HS-27A (cell line): ENCODE results near the gene GTF3C6.
"Not testable (repeated sequence)": the region's sequence is repeated elsewhere in the genome, so short reads cannot be mapped to it uniquely, and the experiment has no call there.

Experiments used
- DNase-seq: peaks from one replicate; pipeline ENCODE4 v3.0.0-alpha.2; 2012; ENCODE audit warnings: low read depth, missing footprints

The GTF3C6 gene

DNA sequence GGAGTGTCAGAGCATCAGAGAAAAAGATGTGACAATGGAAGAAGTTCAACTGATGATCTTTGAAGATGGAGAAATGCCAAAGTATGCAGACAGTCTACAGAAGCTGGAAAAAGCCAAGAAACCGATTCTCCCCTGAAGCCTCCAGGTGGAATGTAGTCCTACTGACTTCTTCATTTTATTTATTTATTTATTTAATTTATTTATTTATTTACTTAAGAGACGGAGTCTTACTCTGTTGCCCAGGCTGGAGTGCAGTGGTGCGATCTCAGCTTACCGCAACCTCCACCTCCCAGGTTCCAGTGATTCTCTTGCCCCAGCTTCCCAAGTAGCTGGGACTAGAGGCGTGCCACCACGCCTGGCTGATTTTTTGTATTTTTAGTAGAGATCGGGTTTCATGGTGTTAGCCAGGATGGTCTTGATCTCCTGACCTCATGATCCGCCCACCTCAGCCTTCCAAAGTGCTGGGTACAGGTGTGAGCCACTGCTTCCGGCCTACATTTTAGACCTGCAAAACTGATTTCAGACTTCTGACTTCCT is 21.1 kb downstream of the GTF3C6 start:
- no peak for DNase-seq

DNA sequence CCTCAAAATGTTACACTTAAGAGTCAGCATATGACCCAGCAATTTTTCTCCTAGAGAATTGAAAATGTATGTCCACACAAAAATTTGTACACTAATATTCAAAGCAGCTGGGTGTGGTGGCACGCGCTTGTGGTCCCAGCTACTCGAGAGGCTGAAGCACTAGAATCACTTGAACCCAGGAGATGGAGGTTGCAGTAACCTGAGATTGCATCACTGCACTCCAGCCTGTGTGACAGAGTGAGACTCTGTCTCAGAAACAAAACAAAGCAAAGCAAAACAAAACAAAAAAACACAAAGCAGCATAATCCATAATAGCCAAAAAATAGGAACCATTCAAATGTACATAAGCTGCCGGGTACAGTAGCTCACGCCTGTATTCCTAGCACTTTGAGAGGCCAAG is 21.7 kb downstream of the GTF3C6 start:
- no peak for DNase-seq

DNA sequence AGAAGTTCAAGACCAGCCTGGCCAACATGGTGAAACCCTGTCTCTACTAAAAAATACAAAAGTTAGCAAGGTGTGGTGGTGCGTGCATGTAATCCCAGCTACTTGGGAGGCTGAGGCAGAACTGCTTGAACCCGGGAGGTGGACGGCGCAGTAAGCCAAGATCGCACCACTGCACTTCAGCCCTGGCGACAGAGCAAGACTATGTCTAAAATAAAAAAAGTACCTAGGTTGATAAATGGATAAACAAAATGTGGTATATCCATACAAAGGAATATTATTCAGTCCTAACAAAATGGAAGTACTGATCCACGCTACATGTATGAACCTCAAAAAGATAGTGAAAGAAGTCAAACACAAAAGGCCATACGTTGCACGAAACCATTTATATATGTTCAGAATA is 22.1 kb downstream of the GTF3C6 start:
- DNase-seq, result no peak

DNA sequence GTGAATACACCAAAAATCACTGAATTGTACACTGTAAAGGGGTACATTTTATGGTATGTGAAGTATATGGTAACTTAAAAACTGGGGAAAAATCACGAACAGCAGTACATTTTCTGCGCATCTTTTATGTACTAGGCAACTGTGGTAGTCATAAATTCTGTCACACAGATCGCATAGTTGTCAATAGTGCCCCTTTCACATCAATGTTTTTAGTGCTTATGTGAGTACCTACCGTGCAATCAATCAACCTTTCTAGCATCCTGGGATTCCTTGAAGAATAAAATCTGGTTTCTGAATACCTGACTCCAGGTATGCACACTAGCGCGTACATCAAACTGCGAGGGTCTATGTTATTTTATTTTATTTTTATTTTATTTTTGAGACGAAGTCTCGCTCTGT is 22.7 kb downstream of the GTF3C6 start:
- no peak for DNase-seq

DNA sequence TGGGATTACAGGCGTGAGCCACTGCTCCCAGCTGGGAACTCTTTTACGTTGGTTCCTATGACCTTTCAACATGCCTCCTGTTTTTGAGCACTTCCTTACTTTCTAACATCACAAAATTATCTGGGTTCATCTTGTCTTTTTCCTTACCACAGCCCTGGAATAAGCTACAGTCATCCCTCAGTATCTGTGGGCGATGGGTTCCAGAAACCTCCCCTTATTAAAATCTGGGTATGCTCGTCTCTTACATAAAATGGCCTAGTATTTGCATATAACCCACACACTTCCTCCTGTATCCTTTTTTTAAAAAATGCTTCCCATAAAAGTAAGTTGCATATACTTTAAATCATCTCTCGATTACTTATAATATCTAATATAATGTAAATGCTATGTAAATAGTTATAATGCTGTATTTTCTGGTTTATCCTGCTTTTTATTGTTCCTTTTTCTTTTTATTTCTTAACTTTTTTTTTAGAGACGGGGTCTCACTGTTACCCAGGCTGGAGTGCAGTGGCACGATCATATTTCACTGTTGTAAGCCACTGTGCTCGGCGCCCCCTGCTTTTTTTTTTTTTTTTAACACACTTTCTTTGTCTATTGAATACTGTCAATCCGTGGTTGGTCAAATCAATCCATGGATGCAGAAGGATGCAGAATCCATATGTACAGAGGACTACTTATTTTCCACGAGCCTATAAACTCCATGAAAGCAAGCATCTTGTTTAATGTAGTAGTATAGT is 32.5 kb downstream of the GTF3C6 start:
- DNase-seq, result no peak

DNA sequence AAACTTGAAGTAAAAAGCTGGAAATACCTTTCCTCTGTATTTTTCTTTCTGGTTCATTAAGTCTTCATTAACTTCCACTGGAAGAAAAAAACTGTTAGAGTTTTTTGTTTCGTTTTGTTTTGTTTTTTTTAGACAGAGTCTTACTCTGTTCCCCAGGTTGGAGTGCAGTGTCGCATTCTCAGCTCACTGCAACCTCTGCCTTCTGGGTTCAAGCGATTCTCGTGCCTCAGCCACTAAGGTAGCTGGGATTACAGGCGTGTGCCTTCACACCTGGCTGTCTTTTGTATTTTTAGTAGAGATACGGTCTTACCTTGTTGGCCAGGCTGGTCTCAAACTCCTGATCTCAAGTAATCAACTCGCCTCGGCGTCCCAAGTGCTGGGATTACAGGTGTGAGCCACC is 38.2 kb downstream of the GTF3C6 start:
- no peak for DNase-seq

DNA sequence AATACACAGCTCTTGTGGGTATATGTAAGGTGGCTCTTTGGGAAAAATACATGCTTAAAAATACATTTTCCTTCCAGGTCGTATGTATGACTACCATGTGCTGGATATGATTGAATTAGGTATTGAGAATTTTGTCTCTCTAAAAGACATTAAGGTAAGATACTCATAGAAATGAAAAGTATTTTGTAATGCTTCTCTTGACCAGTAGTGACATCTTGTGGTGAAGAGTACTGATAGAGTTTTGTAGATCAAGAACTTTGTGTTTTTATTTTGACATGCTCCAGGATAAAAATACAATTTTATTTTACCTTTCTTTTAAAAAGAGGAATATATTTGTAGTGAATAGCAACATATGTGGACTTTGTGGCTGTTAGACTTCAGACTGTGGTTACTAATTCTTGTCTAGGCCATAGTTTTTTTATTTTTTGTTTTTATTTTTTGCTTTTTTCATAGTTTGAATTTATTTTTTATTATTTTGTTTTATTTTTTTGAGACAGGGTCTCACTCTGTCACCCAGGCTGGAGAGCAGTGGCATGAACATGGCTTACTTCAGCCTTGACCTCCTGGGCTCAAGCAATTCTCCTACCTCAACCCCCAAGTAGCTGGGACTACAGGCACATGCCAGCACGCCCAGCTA is 41.2 kb downstream of the GTF3C6 start:
- DNase-seq, result no peak

DNA sequence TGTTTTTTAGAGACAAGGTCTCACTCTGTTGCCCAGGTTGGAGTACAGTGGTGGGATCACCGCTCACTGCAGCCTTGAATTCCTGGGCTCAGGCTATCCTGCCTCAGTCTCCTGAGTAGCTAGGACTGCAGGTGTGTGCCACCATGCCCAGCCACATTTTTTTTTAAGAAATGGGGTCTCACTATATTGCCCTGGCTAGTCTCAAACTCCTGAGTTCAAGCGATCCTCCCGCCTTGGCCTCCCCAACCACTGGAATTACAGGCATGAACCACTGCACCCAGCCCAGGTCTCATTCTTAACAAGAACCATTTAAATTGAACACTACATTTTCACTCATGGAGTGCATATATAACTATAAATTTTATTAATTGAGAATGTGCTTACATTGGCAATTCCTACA is 43.8 kb downstream of the GTF3C6 start:
- no peak for DNase-seq

DNA sequence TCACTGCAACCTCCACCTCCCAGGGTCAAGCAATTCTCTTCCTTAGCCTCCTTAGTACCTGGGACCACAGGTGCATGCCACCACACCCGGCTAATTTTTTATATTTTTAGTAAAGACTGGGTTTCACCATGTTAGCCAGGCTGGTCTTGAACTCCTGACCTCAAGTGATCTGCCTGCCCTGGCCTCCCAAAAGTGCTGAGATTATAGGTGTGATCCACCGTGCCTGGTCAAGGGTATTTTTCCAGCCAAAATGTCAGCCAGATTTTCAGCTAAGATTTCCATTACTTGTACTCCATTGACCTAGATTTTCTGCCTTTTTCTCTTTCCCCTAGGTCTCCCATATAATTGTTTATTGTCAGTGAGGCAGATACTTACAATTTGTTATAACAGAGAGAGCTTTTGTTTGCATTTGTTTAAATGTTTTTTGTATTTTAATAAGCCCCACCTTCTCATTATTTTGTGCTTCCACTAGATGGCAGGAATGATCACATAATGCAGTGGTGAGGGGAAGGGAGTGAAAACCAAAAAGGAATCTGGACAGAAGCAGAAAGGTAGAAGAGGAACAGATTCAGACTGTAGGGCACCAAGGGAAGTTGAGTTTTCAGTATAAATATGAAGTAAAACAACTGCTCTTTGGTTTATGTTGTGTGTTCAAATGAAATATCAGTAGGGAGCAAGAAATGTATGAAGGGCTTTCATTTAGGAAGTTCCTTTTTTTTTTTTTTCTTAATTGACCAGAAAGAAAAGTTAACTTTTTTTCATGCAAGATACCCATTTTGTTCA is 53.0 kb downstream of the GTF3C6 start:
- peak; percentile 11 for DNase-seq

DNA sequence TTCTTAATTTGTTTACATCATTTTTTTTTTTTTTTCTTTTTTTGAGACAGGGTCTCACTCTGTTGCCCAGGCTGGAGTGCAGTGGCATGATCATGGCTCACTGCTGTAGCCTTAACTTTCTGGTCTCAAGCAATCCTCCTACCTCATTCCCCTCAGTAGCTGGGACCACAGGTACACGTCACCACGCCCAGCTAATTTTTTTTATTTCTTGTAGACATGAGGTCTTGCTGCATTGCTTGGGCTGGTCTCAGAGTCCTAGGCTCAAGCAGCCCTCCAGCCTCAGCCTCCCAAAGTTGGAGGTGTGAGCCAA is 53.6 kb downstream of the GTF3C6 start:
- DNase-seq, result no peak

DNA sequence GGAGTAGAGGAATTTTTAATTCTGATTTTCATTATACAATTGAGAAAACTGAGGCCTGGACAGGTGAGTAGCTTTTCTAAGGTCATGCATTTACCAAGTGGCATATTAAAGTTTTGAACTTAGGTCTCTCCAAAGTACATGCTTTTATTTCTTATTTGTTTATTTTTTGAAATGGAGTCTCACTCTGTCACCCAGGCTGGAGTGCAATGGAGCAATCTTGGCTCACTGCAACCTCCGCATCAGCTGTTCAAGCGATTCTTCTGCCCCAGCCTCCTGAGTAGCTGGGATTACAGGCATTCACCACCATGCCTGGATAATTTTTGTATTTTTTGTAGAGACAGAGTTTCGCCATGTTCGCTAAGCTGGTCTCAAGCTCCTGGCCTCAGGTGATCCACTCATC is 54.0 kb downstream of the GTF3C6 start:
- DNase-seq, result not testable (repeated sequence)

DNA sequence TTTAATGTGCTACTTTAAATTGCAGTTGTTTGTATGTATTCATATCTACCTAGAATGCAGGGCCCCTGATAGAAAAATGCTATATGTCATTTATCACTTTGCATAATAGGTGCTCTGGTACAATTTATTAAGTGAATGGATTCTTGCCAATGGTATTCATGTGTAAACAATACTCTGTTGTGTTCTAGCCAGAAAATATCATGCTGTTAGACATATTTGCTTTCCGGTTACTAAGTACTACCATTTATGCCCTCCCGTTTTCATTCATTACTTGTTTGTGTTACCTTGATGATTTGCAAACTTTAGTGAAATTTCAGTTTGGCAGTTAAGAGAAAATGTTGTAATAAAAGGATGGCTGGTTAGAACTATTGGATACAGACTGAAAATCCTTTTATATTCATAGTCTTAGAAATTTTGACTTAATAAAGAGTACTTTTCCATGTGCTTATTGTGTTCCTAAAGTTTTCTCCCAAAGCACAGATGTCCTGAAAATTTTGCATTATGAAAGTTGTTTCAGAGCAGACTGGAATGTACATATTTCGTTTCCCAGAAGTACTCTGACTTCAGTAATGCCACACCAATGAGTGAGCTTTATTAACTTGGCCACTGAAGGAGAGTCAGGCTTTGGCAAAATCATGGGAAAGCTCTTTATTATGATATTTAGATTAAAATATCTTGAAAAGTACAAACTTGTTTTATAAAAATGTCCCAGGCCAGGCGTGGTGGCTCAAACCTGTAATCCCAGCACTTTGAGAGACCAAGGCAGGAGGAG is 54.8 kb downstream of the GTF3C6 start:
- DNase-seq, result no peak

DNA sequence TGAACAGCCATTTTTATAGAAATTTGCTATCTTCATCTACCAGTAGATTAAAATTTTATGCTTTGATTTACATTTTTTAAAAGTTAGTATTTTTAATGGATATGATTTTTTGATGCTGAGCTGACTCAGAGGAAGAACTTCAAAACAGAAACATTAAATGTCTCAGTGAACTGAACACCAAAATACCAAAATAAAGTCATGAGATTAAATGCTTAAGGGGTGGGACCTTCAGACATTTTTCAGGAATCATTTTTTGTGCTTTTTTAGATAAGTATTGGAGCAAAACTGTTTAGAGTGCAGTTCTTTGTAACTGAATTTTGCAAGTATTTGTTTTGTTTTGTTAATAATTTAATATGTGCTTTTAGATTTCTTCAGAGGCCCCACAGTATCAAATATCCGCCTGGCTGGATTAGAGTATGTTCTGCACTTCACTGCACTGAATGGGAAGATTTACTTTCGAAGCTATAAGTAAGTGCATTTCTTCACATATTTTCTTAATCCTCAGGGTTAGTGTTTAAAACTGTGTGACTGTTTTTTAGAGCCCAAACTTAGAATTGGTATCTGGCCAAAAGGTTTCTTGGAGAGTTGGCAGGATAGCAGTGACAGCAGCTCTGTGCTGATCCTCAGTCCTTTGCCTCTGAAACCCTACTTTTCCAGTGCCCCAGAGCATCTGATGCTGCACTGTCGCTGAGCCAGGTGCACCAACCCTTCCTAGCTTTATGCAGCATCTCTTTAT is 57.1 kb downstream of the GTF3C6 start:
- DNase-seq, result no peak

DNA sequence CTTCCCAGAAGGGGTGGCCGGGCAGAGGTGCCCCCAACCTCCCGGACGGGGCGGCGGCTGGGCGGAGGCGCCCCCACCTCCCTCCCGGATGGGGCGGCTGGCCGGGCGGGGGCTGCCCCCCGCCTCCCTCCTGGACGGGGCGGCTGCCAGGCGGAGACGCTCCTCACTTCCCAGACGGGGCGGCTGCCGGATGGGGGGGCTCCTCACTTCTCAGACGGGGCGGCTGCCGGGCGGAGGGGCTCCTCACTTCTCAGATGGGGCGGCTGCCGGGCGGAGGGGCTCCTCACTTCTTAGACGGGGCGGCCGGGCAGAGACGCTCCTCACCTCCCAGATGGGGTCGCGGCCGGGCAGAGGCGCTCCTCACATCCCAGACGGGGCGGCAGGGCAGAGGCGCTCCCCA is 58.7 kb downstream of the GTF3C6 start:
- DNase-seq, result not testable (repeated sequence)
